Activated T-cell treated with anti-CD3 and anti-CD28 coated beads, Interleukin-2, amount 50 U/mL, for 24 hours (primary cell): ENCODE data around the gene MDC1.

Source experiments
- DNase-seq: peaks from one replicate; pipeline ENCODE4 v3.0.0-alpha.2; 2020
- H3K27ac Mint-ChIP-seq: 2 replicates; pipeline ENCODE4 v1.8.0; 2020; ENCODE audit warnings: mild to moderate bottlenecking, mixed read lengths
- H3K27me3 Mint-ChIP-seq: 2 replicates; pipeline ENCODE4 v1.8.0; 2020; ENCODE audit warnings: mixed read lengths
- H3K36me3 Mint-ChIP-seq: 2 replicates; pipeline ENCODE4 v1.8.0; 2020; ENCODE audit warnings: low read depth, mixed read lengths
- H3K4me1 Mint-ChIP-seq: 2 replicates; pipeline ENCODE4 v1.8.0; 2020; ENCODE audit warnings: low read depth, mixed read lengths
- H3K4me3 Mint-ChIP-seq: 2 replicates; pipeline ENCODE4 v1.8.0; 2020; ENCODE audit warnings: mild to moderate bottlenecking, moderate library complexity, mixed read lengths
- H3K9me3 Mint-ChIP-seq: 2 replicates; pipeline ENCODE4 v1.8.0; 2020; ENCODE audit warnings: mixed read lengths

The MDC1 gene

DNA sequence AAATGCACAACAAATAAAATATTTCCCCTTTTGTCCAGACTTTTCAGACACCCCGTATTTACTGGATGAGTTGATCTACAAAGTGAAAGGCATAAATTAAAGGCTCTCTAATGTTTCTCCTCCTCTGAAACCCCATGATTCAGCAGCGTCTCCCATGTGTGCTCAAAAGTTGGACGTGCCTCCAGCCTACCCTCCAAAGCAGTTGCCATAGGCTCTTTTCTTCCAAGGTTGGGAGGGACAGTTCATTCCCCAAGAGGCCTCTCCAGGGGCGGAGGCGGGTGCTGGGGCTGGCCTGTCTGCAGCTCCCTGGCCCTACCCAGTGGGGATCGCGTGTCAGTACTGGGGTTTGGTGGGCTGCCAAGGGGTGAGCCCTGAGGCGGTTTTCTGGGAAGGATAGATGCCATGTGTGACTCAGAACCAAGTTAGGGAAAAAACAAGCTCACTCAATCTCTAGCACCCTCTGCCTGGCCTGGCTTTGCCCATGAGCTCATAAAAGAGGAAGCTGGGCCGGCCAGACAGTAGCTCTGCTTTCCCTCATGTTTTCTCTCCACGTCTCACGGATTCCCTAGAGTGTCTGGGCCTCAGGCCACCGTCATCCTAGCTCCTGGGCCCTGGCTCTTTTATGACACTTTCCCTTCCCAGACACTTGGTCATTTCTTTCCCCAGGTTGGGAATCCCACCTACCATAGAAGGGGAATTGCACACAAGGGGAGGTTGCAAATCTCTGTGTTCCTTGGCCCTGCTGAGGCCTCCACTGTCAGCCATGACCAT is 35.3 kb upstream of the MDC1 start:
- Mint-ChIP-seq H3K27me3 (no peaks in the 10 kb centered on the region), H3K4me1 (peaks cover 48% of the 10 kb centered on the region), H3K36me3 (no peaks in the 10 kb centered on the region), H3K9me3 (no peaks in the 10 kb centered on the region), H3K4me3 (no peak overlapping the region), H3K27ac (peak overlapping the region; percentile 18)
- DNase-seq, result no peak

DNA sequence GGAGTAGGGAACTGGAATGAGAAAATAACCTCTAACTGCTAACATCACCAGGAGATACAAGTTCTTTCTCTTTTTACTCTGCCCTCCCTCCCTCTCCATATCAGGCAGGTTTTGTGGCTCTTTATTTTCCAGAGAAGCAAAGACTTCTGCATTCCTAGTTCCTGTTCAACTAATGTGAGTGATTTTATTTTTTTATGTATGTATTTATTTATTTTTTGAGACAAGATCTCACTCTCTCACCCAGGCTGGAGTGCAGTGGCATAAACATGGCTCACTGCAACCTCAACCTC is 33.2 kb upstream of the MDC1 start:
- H3K36me3 Mint-ChIP-seq, result no peaks in the 10 kb centered on the region
- H3K4me1 Mint-ChIP-seq, result peaks cover 63% of the 10 kb centered on the region
- no peaks in the 10 kb centered on the region for H3K9me3 Mint-ChIP-seq
- no peak overlapping the region for H3K27ac Mint-ChIP-seq
- no peak overlapping the region for H3K4me3 Mint-ChIP-seq
- DNase-seq, result no peak
- no peaks in the 10 kb centered on the region for H3K27me3 Mint-ChIP-seq

DNA sequence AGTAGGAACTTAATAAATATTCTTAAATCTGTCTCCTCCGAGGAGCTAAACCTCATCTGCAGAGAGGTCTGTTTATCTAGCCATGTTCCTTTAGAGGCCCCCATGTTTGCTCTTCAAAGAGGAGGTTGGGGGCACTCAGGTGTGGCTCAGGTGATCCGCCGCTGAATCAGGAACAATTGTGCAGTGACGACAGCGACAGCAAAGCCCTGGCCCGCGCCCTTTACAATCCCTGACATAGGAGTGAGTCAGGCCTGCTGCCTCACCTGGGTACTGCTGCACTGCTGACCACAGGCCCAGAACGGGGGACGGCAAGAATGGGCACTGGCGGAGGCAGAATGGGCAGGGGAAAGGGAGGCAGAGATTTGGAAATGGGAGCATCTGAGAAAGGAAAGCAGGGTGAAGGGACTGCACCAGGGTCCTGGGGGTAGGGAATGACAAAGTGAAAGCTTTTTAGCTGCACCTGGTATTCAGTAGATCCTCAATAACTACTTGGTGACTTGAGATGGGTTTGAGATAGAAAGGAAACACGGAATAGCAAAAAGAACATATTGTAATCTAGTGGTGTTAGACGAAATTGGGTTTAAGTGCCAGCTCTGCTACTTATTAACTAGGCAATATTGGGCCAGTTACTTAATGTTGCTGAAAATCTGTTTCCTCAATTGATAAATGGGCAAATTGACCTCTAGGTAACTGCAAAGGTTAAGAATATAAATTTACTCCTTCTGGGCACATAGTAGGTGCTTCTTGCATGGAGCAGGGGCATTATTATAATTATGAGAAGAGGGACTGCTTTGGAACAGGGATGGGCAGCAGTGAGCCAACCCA is 32.7 kb upstream of the MDC1 start:
- Mint-ChIP-seq H3K4me3 (no peak overlapping the region), H3K36me3 (no peaks in the 10 kb centered on the region), H3K27me3 (no peaks in the 10 kb centered on the region), H3K27ac (no peak overlapping the region), H3K4me1 (peaks cover 68% of the 10 kb centered on the region), H3K9me3 (no peaks in the 10 kb centered on the region)
- no peak for DNase-seq

DNA sequence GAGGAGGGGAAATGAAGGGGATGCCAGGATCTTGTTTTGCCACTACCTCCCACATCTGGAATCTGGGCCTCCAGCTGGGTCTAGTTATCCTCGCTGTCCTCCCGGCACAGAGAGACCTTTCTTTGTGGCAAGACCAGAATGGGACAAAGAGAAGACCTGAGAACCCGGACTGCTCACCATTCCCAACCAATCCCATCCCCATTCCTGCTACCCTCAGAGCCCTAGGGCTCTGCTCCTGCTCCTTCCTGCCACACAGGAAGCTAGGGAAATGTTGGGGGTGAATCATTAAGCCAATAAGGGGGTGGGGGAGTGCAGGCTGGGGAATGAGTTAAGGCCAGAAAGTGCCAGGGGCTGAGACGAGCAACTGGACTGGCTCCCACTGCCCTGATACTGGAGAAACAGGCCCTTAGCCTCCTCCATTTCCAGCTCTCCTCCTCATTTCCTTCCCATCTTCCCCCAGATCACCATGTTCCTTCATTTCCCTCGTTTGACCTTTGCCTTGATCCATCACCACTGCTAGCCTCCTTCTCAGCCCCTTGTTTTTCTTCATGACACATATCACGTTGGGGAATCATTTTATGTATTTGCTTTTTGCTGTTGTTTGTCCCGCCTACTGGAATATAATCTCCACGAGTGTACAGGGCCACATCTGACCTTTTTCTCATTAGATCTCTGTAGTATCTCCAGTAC is 31.9 kb upstream of the MDC1 start:
- no peak for DNase-seq
- Mint-ChIP-seq H3K27me3 (no peaks in the 10 kb centered on the region), H3K4me1 (peaks cover 66% of the 10 kb centered on the region), H3K4me3 (no peak overlapping the region), H3K9me3 (no peaks in the 10 kb centered on the region), H3K36me3 (peaks cover 6% of the 10 kb centered on the region), H3K27ac (no peak overlapping the region)

DNA sequence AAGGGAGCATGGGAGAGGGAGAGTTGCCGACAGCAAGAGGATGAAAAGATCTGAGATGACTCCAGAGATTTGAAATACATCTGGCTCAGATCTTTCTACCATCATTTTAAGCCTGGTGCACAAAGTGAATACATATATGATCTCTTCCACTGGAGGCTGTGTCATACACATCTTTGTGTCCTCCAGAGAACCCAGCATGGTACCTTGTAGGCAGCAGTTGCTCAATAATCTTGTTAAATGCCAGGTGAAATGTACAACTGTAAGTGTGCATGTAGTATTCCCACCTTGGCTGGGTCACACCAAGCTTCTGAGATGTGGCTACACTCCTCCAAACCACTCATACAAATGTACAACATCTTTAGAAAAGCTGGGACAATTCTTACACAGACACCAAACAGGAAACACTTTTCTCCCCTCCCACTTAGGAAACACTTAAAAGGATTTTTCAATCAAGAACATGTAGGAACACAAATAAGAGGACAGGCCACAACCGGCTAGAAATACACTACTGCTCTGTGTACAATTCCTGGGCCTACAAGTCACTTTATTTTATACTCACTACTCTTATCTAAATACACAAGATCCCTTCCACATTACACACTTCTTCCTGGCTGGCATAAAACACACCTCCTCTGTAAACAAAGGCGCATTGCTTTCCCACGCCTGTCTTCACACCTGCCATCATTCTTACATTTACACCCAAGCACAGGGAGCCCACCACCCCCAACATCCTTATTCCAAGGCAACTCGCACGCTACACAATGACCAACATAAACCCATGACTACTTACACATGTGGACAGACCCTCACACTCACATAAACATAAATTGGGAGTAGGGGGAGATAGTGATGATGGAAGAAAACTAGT is 31.1 kb upstream of the MDC1 start:
- H3K4me3 Mint-ChIP-seq, result no peak overlapping the region
- H3K27me3 Mint-ChIP-seq, result no peaks in the 10 kb centered on the region
- peak overlapping the region; percentile 42 for H3K27ac Mint-ChIP-seq
- DNase-seq, result no peak
- no peaks in the 10 kb centered on the region for H3K9me3 Mint-ChIP-seq
- peaks cover 66% of the 10 kb centered on the region for H3K4me1 Mint-ChIP-seq
- peaks cover 14% of the 10 kb centered on the region for H3K36me3 Mint-ChIP-seq

DNA sequence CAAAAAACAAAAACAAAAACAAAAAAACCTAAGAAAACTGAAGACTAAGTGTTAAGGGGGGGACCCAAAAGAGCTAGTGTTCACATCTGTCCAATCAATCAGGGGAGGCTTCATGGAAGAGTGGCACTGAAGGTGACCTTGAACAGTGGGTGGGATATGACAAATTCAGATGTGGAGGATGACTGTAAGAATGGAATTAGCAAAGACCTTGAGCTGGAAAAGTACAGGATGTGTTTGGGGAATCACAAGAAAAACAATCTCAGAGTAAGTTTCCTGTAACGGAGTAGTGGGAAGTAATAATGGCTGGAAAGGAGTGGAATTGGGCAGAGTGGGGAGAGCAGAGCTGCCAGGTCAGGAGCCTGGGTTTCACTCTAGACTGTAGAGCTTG is 30.2 kb upstream of the MDC1 start:
- peak overlapping the region; percentile 42 for H3K27ac Mint-ChIP-seq
- no peak for DNase-seq
- H3K27me3 Mint-ChIP-seq, result no peaks in the 10 kb centered on the region
- H3K4me3 Mint-ChIP-seq, result no peak overlapping the region
- H3K9me3 Mint-ChIP-seq, result no peaks in the 10 kb centered on the region
- H3K4me1 Mint-ChIP-seq, result peaks cover 60% of the 10 kb centered on the region
- H3K36me3 Mint-ChIP-seq, result peaks cover 19% of the 10 kb centered on the region

DNA sequence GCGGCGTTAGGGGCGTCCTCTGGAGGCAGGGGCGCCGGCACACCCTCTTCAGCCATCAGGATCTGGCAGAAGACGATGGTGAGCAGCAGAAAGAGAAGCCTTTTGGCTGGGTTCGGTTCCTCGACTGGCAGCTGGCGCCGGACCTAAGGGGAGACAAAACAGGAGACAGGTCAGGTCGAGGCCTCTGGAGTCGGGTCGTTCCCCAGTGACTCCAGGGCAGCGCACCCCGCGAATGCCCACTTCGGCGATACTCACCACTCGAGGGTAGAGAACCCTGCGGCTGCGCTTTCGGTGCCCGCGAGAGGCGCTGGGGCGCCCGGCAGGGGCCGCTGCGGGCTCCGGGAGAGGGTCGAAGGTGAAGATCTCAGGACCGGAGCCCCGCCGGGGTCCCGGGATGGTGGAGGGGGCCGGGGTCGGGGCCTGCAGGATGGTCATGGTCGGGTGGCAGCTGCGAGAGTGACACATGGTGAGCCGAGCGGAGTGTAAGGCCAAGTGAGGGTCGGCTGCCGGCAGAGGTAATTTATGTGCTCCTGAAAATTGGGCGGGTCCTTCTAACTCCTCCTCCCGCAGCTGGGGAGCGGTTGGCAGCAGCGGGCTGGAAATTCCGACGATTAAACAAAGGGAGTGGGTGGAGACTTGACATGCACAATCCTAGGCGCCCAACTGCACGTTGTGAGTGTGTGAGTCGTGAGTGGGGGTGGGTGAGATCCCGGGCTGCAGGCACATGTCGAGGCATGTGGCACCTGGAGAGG is 27.1 kb upstream of the MDC1 start, which contains the start of gene IER3:
IER3 (minus strand) TSS at position 494 of the 752 bp plus-strand sequence; CDS start at position 465, 29 bp downstream.
- Mint-ChIP-seq H3K9me3 (no peaks in the 10 kb centered on the region), H3K4me1 (peaks cover 72% of the 10 kb centered on the region)

DNA sequence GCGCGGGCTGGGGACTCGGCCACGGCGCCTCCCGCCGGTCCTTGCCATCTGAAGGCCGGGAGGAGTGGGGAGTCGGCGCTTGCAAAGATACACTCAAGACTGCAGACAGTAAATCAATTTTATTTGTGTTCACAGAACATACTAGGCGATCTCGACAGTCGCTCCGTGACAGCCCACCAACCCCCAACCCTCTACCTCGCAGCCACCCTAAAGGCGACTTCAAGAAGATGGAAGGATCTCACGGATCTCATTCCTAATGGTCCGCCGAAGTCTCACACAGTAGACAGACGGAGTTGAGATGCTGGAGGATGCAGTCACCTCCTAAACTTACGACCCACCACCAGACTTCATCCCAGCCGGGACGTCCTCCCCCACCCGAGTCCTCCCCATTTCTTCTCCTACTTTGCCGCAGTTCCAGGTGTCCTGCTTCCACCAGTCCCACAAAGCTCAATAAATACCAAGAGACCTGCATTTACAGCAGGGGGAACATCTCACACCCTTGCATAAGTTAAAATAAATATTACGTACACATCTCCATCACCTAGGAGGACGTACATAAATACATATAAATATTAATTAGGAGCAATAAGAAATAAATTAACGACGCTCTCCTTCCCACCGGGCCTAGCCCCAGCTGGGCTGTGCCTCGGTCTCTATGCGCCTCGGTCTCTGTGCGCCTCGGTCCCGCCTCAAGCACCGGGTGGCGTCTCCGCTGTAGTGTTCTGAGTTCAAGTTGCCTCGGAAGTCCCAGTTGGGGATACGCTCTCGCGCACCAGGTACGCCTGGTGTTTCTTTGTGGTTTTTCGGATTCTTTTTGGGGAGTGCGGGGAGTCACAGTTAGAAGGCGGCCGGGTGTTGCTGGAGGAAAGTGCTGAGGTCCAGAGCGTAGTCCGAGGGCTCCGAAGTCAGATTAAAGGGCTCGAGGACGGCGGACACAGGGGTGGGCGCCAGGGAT is 26.3 kb upstream of the MDC1 start:
- H3K27me3 Mint-ChIP-seq, result no peaks in the 10 kb centered on the region
- peak overlapping the region; percentile 92 for H3K4me3 Mint-ChIP-seq
- H3K9me3 Mint-ChIP-seq, result no peaks in the 10 kb centered on the region
- H3K36me3 Mint-ChIP-seq, result peaks cover 58% of the 10 kb centered on the region
- peak; percentile 70 for DNase-seq
- peaks cover 75% of the 10 kb centered on the region for H3K4me1 Mint-ChIP-seq
- H3K27ac Mint-ChIP-seq, result peak overlapping the region; percentile 98

More for the DNA sequence above, 27.1 kb upstream of the MDC1 start, which contains the start of gene IER3:
- Mint-ChIP-seq H3K27me3 (no peaks in the 10 kb centered on the region), H3K27ac (peak within 1 kb of the TSS; percentile 98), H3K4me3 (peak within 1 kb of the TSS; percentile 92), H3K36me3 (peaks cover 50% of the 10 kb centered on the region)
- peak; percentile 94 for DNase-seq

DNA sequence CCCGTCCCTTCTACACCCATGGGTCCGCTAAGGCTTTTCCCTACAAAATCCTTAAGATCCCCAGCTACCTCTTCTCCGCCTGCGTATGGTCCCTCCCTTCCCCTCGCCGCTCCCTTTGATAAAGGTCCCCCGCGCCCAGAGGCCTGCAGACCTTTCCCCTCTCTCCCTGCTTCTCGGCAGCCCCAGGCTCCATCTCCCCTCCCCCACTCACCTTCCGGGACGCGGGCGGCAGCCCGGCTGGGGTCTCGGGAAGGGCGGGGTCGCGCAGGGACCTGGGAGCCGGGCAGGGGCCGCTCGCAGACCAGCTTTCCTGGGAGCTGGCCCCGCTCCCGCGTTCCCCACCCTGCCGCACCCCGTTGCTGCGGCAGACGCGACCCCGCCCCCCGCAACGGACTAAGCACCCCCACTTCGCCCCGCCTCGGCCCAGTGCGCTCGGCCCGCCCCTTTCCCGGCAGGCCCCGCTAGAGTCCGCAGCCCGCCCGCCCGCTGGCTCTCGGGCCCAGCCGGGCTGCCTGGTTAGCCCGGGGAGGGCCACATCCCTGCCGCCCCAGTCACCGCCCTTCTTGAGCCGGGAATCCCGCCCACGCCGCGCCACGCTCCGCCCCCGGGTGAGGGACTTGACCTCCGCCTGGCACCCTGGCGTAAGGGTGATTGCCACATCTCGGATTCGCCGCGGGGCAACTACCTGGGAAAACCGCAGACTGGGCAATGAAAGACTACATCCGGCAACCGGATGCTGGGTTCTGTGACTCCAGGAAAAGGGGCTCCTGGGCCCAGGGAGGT is 25.4 kb upstream of the MDC1 start, which contains the start of gene FLOT1:
FLOT1 (minus strand) TSS at position 372 of the 783 bp plus-strand sequence. CDS start 498 bp downstream, outside the sequence.
- Mint-ChIP-seq H3K27ac (peak within 1 kb of the TSS; percentile 98), H3K4me1 (peaks cover 75% of the 10 kb centered on the region), H3K36me3 (peaks cover 67% of the 10 kb centered on the region), H3K9me3 (no peaks in the 10 kb centered on the region), H3K27me3 (no peaks in the 10 kb centered on the region), H3K4me3 (peak within 1 kb of the TSS; percentile 92)
- peak; percentile 97 for DNase-seq

DNA sequence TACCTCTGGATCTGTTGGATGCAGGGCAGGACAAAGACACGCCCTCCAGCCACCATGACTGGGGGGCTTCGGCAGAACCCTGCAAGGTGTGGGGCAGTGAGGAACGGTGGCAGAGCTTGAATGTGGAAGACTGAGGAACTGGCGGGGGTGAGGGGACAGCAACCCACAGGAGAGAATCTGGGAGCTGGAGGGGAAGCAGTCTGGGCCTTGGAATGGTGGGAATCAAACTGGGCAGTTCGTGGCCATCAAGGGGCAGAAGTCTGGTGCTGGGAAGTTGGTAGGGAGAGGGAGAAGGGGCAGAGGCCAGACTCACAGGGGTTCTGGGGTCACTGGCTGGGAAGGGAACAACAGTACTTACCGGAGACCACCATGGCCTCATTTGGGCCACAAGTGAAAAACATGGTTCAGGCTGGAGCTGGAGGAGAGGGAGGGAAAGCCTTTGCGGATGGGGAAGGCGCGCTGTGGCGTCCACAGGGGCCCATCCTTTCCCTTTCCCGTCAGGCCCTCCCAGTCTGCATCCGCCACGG is 24.8 kb upstream of the MDC1 start:
- DNase-seq, result no peak
- Mint-ChIP-seq H3K36me3 (peaks cover 74% of the 10 kb centered on the region), H3K4me3 (peak overlapping the region; percentile 92), H3K27me3 (no peaks in the 10 kb centered on the region), H3K27ac (peak overlapping the region; percentile 98), H3K9me3 (peaks cover 2% of the 10 kb centered on the region), H3K4me1 (peaks cover 76% of the 10 kb centered on the region)

DNA sequence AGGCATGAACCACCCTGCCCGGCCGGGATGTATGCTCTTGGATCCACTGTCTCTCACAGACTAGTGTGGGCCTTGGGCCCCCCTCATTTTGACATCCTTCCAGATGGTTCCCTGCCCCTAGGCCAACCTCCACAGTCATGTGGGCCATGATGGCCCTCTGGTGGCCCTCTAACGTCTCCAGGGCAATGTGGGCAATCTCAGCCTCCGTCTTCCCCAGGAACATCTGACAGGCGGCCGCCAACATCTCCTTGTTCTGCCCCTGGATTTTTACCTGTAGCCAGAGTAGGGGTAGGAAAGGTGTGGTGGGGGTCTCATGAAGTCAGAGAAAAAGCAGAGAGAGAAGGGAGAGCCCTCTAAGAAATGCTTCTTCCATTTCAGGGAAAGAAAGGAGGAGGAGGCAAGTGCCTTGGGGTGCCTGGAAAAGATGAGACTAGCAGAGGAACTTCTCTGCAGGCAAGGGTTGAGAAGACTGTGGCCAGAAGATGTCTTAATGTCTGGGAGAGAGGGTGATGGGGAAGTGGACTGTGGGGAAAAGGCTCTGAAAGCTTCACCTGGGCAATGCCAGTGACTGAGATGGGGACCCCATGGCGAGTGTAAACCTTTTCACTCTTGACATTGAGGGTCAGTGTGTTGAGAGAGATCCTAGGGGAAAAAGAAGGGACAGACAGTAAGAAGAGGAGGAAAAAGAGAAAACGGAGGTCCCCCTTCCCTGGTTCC is 24.1 kb upstream of the MDC1 start:
- Mint-ChIP-seq H3K9me3 (peaks cover 5% of the 10 kb centered on the region), H3K36me3 (peaks cover 80% of the 10 kb centered on the region), H3K4me1 (peaks cover 79% of the 10 kb centered on the region), H3K4me3 (peak overlapping the region; percentile 92), H3K27ac (peak overlapping the region; percentile 98), H3K27me3 (no peaks in the 10 kb centered on the region)
- peak; percentile 59 for DNase-seq
